HL-60/S4 treated with phorbol 12-myristate 13-acetate at 8.2 ng/mL for 4 days and 3 days (cell line): ENCODE measurements around the gene CHRNE.

Experiments used
- in situ Hi-C: fragments of 300-500 bp; cut with MboI; formaldehyde crosslinking; loops from 2 replicates; pipeline ENCODE4 v1.15.0; 2022; ENCODE audit warnings: low sequenced_read_pairs

CHRNE gene

GRCh38 chr17:4903051-4903818 is at the start of gene CHRNE:
TSS of gene CHRNE (minus strand) at chr17:4903098. CDS start at chr17:4903063, 35 bp downstream.
- in situ Hi-C loops, result no loop called here

GRCh38 chr17:4951486-4951885 is 48.6 kb upstream of the CHRNE start:
- in situ Hi-C loops, result no loop called here

GRCh38 chr17:4950746-4951204 is 47.9 kb upstream of the CHRNE start, which contains the start of gene ENO3:
TSS of gene ENO3 (plus strand) at chr17:4951119. CDS start at chr17:4951830, 711 bp downstream.
- in situ Hi-C loops, result no loop called here

- in situ Hi-C loops, result no loop called here
Observed at GRCh38 chr17:4950075-4950745, 47.3 kb upstream of the CHRNE start.

GRCh38 chr17:4949321-4950074 is 46.6 kb upstream of the CHRNE start:
- in situ Hi-C loops, result no loop called here

- in situ Hi-C loops, result no loop called here
Observed at GRCh38 chr17:4948931-4949320, 46.0 kb upstream of the CHRNE start.

- in situ Hi-C loops, result no loop called here
Observed at GRCh38 chr17:4948166-4948930, 45.5 kb upstream of the CHRNE start, which contains the start of gene PFN1. TSS of gene PFN1 (minus strand) at chr17:4948530. CDS start at chr17:4948394, 136 bp downstream.

- in situ Hi-C loops, result no loop called here
Observed at GRCh38 chr17:4947411-4948165, 44.7 kb upstream of the CHRNE start.

GRCh38 chr17:4947010-4947410 is 44.1 kb upstream of the CHRNE start:
- in situ Hi-C loops, result no loop called here

GRCh38 chr17:4946312-4946976 is 43.5 kb upstream of the CHRNE start:
- in situ Hi-C loops, result no loop called here

GRCh38 chr17:4945944-4946280 is 43.0 kb upstream of the CHRNE start:
- in situ Hi-C loops, result no loop called here

- in situ Hi-C loops, result no loop called here
Observed at GRCh38 chr17:4945176-4945943, 42.5 kb upstream of the CHRNE start.

GRCh38 chr17:4944554-4945175 is 41.8 kb upstream of the CHRNE start:
- in situ Hi-C loops, result no loop called here

GRCh38 chr17:4944163-4944553 is 41.3 kb upstream of the CHRNE start:
- in situ Hi-C loops, result no loop called here

- in situ Hi-C loops, result no loop called here
Observed at GRCh38 chr17:4942760-4943508, 40.0 kb upstream of the CHRNE start.

- in situ Hi-C loops, result no loop called here
Observed at GRCh38 chr17:4941319-4941610, 38.4 kb upstream of the CHRNE start.

GRCh38 chr17:4940555-4941318 is 37.8 kb upstream of the CHRNE start:
- in situ Hi-C loops, result no loop called here
